GM19239 (cell line): ENCODE data around the gene DYNLT3.

Experiments used
- DNase-seq: peaks from one replicate; pipeline ENCODE4 v3.0.0; 2011; ENCODE audit warnings: low spot score; ENCODE audit not compliant: insufficient read length
- FAIRE-seq: peaks from 2 replicates; lab custom pipeline; 2011; peaks lifted over from hg19 to GRCh38; lab: Jason Lieb, UNC

Gene DYNLT3

GRCh38 chrX:37796805-37797204 lies 50.6 kb downstream of the DYNLT3 start:
- DNase-seq, result no peak
- peak; percentile 98 for FAIRE-seq

GRCh38 chrX:37796310-37796709 lies 51.1 kb downstream of the DYNLT3 start:
- DNase-seq, result no peak
- FAIRE-seq, result peak; percentile 84
